Mesodermal cell (in vitro differentiated cells): ENCODE measurements around the gene ATP6V0D1.

ENCODE experiments used
- H3K27ac ChIP-seq: 2 replicates; pipeline ENCODE4 v1.7.0; 2013; ENCODE audit warnings: mild to moderate bottlenecking, low read depth, low read length, moderate library complexity; ENCODE audit not compliant: severe bottlenecking
- H3K36me3 ChIP-seq: 2 replicates; pipeline ENCODE4 v1.7.1; 2013; ENCODE audit warnings: mild to moderate bottlenecking, low read length, moderate library complexity; ENCODE audit not compliant: control insufficient read depth, insufficient read depth
- H3K4me1 ChIP-seq: one replicate; pipeline ENCODE4 v1.7.1; 2013; ENCODE audit warnings: mild to moderate bottlenecking, low read length; ENCODE audit not compliant: insufficient read depth, control insufficient read depth, poor library complexity, severe bottlenecking
- H3K4me3 ChIP-seq: 2 replicates; pipeline ENCODE4 v1.7.0; 2013; ENCODE audit warnings: low read length, control low read depth, mild to moderate bottlenecking; ENCODE audit not compliant: insufficient read depth, poor library complexity, severe bottlenecking; ENCODE audit errors: extremely low read depth
- H3K9me3 ChIP-seq: 2 replicates; pipeline ENCODE4 v1.7.1; 2013; ENCODE audit warnings: mild to moderate bottlenecking, low read length, moderate library complexity; ENCODE audit not compliant: control insufficient read depth
- WGBS, 2 experiments: methylation state at CpG; one replicate each; pipeline ENCODE4 v1.1.5; 2013; ENCODE audit warnings: missing lambda C conversion rate in 2 of 2; ENCODE audit not compliant: insufficient coverage in 2 of 2; 5-methylcytosine and 5-hydroxymethylcytosine counted together

Gene ATP6V0D1

DNA sequence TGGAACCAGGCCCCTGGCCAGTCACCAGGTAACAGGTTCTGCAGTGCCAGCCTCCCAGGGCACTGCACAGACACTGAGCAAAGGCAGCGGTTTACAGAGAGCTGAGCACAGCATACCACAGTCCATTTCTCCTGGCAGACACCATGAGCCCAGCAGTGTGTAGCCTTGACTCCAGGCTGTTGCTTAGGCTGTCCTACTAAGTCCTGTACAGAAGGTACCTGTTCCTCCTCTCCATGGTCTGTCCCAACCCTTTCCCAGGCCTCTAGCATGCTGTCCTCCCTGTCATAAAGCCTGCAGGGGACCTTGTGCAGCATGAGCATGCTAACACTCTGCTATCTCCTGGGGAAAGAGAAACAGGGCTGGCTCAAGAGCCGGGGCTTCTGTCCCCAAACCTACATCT lies 20.0 kb downstream of the ATP6V0D1 start:
- H3K4me1 ChIP-seq = peaks cover 11% of the 10 kb centered on the region
- H3K27ac ChIP-seq = no peak overlapping the region
- H3K9me3 ChIP-seq = no peaks in the 10 kb centered on the region
- WGBS, 2 experiments = 100% methylated on average over 1 of the region's 2 CpGs
- peaks cover 26% of the 10 kb centered on the region for H3K36me3 ChIP-seq
- no peak overlapping the region for H3K4me3 ChIP-seq

DNA sequence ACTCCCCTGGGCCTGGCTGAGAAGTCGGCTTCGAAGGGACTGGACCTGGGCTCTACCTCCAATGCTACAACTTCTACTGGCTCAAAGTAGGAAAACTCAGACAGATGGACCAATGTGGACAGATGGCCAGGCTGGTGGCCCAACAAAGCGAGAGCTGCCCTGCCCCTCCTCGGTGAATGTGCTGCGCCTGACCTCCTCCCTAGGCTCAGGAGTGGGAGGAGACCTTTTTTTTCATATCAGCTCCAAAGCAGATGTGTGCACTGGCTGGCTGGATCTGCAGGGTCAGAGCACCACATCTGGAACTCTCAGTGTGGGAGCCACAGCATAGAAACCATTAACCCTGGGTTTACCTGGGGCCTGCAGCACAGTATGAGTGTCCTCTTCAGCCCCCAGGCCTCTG lies 20.8 kb downstream of the ATP6V0D1 start:
- Histone ChIP-seq H3K27ac (no peak overlapping the region), H3K9me3 (no peaks in the 10 kb centered on the region), H3K36me3 (peaks cover 26% of the 10 kb centered on the region), H3K4me1 (peaks cover 6% of the 10 kb centered on the region), H3K4me3 (no peak overlapping the region)
- 91 to 100% methylated on average over 4 to 5 of the region's 5 CpGs for WGBS, 2 experiments

GRCh38 chr16:67459861-67460150 lies 21.2 kb downstream of the ATP6V0D1 start:
- H3K36me3 ChIP-seq = peaks cover 26% of the 10 kb centered on the region
- H3K4me1 ChIP-seq = peaks cover 6% of the 10 kb centered on the region
- no peak overlapping the region for H3K27ac ChIP-seq
- H3K9me3 ChIP-seq = no peaks in the 10 kb centered on the region
- no peak overlapping the region for H3K4me3 ChIP-seq
- WGBS, 2 experiments = 89 to 100% methylated on average over 3 of the region's 3 CpGs

DNA sequence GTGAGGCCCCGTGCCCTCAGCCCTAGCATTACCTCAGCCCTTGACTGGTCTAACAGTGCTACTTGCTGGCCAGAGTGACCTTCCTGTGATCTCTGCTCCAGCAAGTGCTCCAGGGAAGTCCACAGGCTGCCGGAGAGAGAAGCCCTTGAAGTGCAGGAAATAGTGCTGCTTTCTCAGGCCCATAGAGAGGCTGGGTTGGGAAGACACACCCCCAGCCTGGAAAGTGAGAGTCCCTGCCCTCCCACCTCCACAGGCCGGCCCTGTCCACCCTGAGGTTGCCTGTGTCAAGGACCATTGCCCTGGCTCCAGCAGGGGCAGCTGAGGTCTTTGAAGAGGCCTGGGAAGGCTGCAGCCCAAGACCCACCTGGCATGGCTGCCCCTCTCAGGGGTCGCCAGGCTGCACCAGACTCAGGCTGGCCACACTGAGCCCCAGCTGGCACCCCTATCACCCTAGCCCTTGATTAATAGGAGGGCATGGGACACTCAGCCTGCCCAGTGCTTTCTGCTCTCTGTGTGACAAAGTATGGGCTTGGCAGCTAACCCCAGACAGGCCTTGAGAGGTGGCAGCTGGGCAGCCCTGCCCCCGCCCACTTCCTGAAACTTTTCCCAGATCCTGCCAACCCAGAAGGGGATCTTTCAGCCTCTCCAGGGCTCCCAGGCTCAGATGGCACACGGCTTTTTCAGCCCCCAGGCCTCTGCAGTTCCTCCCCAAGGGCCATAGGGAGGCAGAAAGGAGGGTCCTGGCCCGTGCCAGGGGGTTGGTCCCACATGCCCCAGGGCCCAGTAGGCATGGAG lies 21.7 kb downstream of the ATP6V0D1 start:
- Histone ChIP-seq H3K4me1 (peaks cover 6% of the 10 kb centered on the region), H3K4me3 (no peak overlapping the region), H3K36me3 (peaks cover 26% of the 10 kb centered on the region), H3K27ac (no peak overlapping the region), H3K9me3 (no peaks in the 10 kb centered on the region)
- WGBS, 2 experiments = 83 to 88% methylated on average over 6 to 7 of the region's 7 CpGs

- peaks cover 6% of the 10 kb centered on the region for H3K4me1 ChIP-seq
- WGBS, 2 experiments = 79 to 89% methylated on average over 3 to 5 of the region's 6 CpGs
- H3K27ac ChIP-seq = no peak overlapping the region
- no peak overlapping the region for H3K4me3 ChIP-seq
- peaks cover 30% of the 10 kb centered on the region for H3K36me3 ChIP-seq
- no peaks in the 10 kb centered on the region for H3K9me3 ChIP-seq
Observed at GRCh38 chr16:67458121-67458641, 22.8 kb downstream of the ATP6V0D1 start.

DNA sequence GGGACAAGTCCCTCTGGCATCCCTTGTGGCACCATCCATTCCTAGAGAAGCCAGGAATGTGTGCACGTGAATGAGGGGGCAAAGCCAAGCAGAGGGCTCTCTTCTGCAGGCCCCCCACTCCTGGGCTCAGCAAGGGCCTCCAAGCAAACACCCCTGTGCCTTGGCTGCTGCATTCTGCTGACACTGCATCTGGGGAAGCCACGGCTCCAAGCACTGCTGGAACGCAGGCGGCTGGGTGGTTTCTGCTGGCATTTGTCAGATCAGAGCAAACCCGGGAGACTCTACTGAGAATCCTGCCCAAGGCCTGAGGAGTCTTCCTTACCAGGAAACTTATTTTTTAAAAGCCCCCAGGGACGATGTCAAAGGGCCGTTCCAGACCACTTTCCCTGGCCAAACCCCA lies 23.3 kb downstream of the ATP6V0D1 start:
- Histone ChIP-seq H3K36me3 (peaks cover 32% of the 10 kb centered on the region), H3K27ac (no peak overlapping the region), H3K4me1 (peaks cover 6% of the 10 kb centered on the region), H3K4me3 (no peak overlapping the region), H3K9me3 (no peaks in the 10 kb centered on the region)
- WGBS, 2 experiments = 85 to 91% methylated on average over 6 of the region's 7 CpGs

GRCh38 chr16:67456391-67457081 lies 24.4 kb downstream of the ATP6V0D1 start:
- H3K4me1 ChIP-seq = peaks cover 6% of the 10 kb centered on the region
- WGBS, 2 experiments = 90 to 94% methylated on average over 5 to 6 of the region's 6 CpGs
- no peak overlapping the region for H3K4me3 ChIP-seq
- H3K36me3 ChIP-seq = peaks cover 34% of the 10 kb centered on the region
- H3K9me3 ChIP-seq = no peaks in the 10 kb centered on the region
- no peak overlapping the region for H3K27ac ChIP-seq

DNA sequence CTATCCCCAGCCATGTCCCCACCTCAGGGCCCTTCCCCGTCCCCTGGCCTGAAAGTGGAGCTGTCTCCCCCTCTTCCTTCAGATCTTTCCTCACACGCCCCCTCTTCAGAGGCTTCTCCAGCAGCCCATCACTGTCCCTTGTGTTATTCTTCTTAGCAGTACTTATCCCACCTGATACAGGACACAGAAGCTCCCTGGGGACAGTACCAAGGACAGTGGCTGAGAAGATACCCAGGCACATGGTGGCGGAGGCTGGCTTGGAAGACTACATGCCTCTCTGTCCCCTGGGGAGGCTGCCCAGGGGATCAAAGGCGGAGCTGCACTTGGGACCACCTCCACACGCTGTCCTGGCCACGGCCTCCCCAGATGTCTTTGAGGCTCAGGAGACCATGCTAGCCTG lies 26.1 kb downstream of the ATP6V0D1 start:
- WGBS, 2 experiments = 85 to 97% methylated on average over 3 of the region's 6 CpGs
- H3K9me3 ChIP-seq = no peaks in the 10 kb centered on the region
- H3K4me1 ChIP-seq = peaks cover 6% of the 10 kb centered on the region
- H3K4me3 ChIP-seq = no peak overlapping the region
- H3K36me3 ChIP-seq = peaks cover 23% of the 10 kb centered on the region
- H3K27ac ChIP-seq = no peak overlapping the region

DNA sequence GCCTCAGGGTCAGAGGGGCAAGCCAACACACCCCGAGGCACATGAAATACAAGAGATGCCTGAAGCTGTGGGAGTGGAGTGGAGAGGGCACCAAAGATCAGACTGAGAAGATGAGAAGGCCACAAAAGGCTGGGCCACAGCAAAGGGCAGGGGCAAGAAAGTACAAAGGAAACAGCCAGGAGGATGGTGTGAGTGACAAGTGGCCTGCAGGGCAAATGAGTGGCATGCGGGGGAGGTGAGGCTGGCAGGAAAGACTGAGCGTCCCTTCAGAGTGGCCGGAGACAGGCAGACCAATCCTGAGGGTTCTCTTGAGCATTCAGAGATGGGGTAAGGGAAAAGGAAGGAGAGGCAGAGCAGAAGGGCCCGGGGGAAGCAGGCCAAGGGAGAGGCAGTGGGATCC lies 26.9 kb downstream of the ATP6V0D1 start:
- Histone ChIP-seq H3K36me3 (peaks cover 24% of the 10 kb centered on the region), H3K4me1 (no peaks in the 10 kb centered on the region), H3K27ac (no peak overlapping the region), H3K4me3 (no peak overlapping the region), H3K9me3 (no peaks in the 10 kb centered on the region)
- 77 to 78% methylated on average over 5 of the region's 5 CpGs for WGBS, 2 experiments

GRCh38 chr16:67451704-67452435 lies 29.1 kb downstream of the ATP6V0D1 start:
- H3K4me1 ChIP-seq = no peaks in the 10 kb centered on the region
- H3K9me3 ChIP-seq = no peaks in the 10 kb centered on the region
- 86 to 88% methylated on average over 1 to 2 of the region's 2 CpGs for WGBS, 2 experiments
- H3K27ac ChIP-seq = no peak overlapping the region
- no peak overlapping the region for H3K4me3 ChIP-seq
- peaks cover 26% of the 10 kb centered on the region for H3K36me3 ChIP-seq
